ENCODE measurements around the gene GATAD2B.

DNA sequence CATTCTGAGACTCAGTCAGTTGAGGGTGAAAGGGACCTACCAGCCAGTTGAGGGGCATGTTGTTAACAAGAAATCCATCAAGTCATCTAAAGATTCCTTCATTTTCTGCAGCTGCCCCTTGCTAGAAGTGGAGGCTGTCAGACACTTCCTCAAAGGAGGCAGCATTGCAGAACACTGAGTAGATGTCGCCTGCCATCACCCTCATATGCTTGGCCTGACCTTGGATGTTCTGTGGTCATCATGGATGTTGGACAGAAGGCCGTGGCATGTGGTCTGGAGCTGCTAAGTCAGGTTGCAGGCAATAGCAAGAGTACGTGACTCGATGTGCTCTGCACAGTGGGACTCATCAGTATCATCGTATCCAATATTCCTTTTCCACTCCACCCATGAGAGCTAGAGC, 70.6 kb downstream of the GATAD2B start:
- TF ChIP-seq CTCF (IDR thresholded peaks at IDR 0.05) (no peak), POLR2A (IDR thresholded peaks at IDR 0.05) (no peak)

All from esophagus squamous epithelium (tissue), 4 donors.